Measurements from ENCODE around the gene SFTA2.

SFTA2 gene

GRCh38 chr6:30882759-30883684, 48.9 kb downstream of the SFTA2 start:
- DNase-seq (ENCODE audit: low spot score), result peak; percentile 83
- CTCF ChIA-PET, result interaction anchor here (0.6 to 3.0 kb wide), 8 partner anchors 31 to 266 kb away, joined by 3 to 15 read pairs (median 4); partner anchors contain the start of genes MRPS18B, PPP1R10 and VARS2
- POLR2A ChIA-PET (ENCODE audit: low non-redundant PET), result interaction anchor here (0.7 to 1.4 kb wide), 3 partner anchors 22 to 139 kb away, joined by 3 to 4 read pairs (median 4); partner anchors contain the start of gene IER3

DNA sequence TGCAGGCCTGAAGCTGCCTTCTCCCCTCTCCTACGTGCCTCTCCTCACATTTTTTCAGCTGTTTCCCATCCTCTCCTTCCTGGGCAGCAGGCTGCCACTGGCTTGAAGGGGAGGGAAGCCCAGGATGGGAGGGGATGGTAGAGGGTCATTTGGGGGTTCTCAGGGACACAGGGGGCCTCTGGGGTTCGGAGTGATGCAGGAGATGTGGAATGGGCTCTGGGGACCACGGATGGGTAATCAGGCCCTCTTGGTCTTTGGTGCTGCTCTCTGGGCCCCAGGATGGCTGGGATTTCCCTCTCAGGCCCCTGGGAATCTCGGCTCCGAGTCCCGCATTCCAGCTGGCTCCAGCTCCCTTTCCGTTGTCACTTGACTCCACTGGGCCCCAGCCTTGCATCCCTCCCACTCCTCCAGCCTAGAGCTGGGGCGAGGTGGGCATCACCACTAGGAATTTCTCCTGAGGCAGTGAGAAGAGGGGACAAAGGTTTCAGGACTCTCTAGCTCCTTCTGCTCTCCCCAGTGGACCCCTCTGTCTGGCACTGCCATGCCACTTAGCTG, 49.7 kb downstream of the SFTA2 start:
- no peak for DNase-seq (ENCODE audit: low spot score)
- ChIA-PET CTCF (interaction anchor here (0.6 to 3.0 kb wide), 6 partner anchors 32 to 265 kb away, joined by 3 to 15 read pairs (median 4); partner anchors contain the start of genes MRPS18B, PPP1R10 and VARS2), POLR2A (ENCODE audit: low non-redundant PET) (interaction anchor here (1.4 kb wide), 1 partner anchor 138 kb away, joined by 3 read pairs; the partner anchor contains the start of gene IER3)
- peak overlapping the region; percentile 99 for H3K27ac ChIP-seq
- TF ChIP-seq, protein P1, sequence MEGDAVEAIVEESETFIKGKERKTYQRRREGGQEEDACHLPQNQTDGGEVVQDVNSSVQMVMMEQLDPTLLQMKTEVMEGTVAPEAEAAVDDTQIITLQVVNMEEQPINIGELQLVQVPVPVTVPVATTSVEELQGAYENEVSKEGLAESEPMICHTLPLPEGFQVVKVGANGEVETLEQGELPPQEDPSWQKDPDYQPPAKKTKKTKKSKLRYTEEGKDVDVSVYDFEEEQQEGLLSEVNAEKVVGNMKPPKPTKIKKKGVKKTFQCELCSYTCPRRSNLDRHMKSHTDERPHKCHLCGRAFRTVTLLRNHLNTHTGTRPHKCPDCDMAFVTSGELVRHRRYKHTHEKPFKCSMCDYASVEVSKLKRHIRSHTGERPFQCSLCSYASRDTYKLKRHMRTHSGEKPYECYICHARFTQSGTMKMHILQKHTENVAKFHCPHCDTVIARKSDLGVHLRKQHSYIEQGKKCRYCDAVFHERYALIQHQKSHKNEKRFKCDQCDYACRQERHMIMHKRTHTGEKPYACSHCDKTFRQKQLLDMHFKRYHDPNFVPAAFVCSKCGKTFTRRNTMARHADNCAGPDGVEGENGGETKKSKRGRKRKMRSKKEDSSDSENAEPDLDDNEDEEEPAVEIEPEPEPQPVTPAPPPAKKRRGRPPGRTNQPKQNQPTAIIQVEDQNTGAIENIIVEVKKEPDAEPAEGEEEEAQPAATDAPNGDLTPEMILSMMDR (conservative IDR thresholded peaks at IDR 0.05; ENCODE audit: low read depth), result no peak

More at GRCh38 chr6:30882759-30883684, 48.9 kb downstream of the SFTA2 start:
- TF ChIP-seq, protein P1 (conservative IDR thresholded peaks at IDR 0.05; ENCODE audit: low read depth), result no peak
- peak overlapping the region; percentile 99 for H3K27ac ChIP-seq

GRCh38 chr6:30881392-30882203, 50.4 kb downstream of the SFTA2 start:
- TF ChIP-seq, protein P1 (conservative IDR thresholded peaks at IDR 0.05; ENCODE audit: low read depth), result no peak
- H3K27ac ChIP-seq, result peak overlapping the region; percentile 99
- ChIA-PET CTCF (interaction anchor here (0.5 to 3.0 kb wide), 5 partner anchors 32 to 151 kb away, joined by 3 to 15 read pairs (median 5); partner anchors contain the start of gene VARS2), POLR2A (ENCODE audit: low non-redundant PET) (interaction anchor here (0.6 to 1.4 kb wide), 3 partner anchors 23 to 137 kb away, joined by 3 to 4 read pairs (median 3); partner anchors contain the start of gene IER3)
- no peak for DNase-seq (ENCODE audit: low spot score)

Data from RWPE1 (cell line).